AG08396 (cell line): ENCODE data around the gene ZACN.
A peak's percentile ranks its signal among the peaks of the same experiment; 100 is the strongest.
"Not testable (repeated sequence)": the region's sequence is repeated elsewhere in the genome, so short reads cannot be mapped to it uniquely, and the experiment has no call there.

Experiments
- DNase-seq: peaks from one replicate; pipeline ENCODE4 v3.0.0; 2012; ENCODE audit warnings: low spot score, mixed read lengths

The ZACN gene

DNA sequence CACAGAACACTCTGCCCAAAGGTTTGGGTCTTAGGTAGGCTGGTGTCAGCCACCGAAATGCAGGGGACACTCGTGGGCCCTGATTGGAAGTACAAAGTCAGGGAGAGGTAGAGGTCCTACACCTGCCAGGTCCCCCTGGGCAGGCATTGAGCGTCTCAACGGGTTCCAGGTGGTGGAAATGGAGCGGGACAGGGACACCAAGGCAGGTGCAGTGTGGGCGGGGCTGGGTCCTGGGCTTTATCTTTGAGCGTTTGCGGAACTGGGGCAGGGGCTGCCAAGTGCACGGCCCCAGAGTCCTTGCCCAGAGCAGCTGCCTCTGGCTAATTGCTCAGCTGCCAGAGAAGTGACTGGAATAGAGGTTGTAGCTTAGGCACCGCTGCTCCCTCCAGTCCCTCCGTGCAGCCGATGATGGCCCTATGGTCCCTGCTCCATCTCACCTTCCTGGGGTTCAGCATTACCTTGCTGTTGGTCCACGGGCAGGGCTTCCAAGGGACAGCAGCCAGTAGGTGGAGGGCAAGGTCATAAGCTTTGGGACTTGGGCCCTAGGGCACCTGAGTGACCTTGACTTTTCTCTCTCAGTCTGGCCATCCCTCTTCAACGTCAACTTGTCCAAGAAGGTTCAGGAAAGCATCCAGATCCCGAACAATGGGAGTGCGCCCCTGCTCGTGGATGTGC is at the start of gene ZACN:
Gene ZACN (plus strand): TSS at position 323 of the 675 bp plus-strand sequence. CDS start 83 bp downstream, at position 406.
- DNase-seq: no peak

DNA sequence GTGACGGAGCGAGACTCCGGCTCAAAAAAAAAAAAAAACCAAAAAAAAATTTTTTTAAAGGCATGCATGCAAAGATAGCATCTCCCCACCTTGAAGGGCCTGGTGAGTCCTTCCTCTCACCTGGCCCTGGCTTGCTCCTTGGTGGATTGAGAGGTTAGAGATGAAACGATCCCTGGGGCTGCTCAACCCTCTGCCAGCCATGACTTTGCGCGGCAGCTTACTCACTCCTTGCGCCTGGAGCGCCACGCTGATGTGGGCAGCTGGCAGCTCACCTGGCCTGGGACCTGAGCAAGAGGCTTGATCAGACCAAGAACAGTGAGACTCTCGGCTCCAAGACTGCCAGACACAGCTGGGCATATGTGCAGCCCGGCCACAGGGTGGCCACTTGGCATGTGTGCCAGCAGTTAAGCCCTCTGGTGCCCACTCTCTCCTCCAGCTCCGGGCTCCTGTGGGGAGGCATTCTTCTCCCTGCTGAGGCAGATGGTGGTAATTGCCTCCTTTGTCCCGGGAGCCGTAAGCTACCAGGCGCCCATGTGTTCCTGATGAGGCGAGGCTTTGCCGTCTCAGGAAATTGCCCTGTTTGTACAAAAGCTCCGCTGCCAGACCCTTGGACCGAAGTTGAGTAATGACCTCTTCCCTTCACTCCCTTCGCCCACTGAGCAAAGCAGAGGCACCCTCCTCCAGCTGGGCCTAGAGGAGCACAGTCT is 46.8 kb upstream of the ZACN start:
- no peak for DNase-seq

DNA sequence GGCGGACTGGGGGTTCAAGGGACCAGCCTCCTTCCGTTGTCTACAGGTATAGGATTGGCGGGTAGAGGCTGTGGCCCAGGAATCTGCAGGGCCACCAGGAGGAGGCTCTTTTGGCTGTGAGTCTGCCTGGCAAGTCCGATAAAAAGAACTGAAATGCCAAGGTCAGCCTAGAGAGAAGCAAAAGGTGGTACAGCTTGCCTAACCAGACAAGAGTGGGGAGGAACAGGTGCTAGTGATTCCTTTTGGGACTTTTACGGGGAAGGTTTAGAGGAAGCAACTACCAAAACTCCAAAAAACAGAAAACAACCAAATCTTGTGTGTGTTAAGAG is 46.2 kb upstream of the ZACN start:
- DNase-seq: no peak

DNA sequence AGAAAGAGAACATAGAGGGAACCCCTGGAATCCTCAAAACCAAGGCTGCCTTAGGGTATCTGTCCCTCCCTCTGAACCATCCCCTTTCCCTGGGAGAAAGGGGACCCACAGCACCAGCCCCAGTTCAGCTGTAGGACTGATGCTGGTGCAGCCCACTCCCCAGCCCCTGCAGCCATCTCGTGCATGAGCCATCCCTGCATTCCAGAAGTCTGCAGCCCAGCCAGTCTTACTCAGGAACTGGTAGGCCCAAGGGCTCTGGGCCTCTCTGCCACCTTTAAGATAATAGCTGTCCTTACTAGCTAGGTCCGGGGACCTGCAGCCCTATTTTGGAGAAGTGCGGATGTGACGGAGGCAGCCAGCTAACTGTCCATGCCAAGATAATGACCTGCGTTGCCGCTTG is 45.8 kb upstream of the ZACN start:
- no peak for DNase-seq

DNA sequence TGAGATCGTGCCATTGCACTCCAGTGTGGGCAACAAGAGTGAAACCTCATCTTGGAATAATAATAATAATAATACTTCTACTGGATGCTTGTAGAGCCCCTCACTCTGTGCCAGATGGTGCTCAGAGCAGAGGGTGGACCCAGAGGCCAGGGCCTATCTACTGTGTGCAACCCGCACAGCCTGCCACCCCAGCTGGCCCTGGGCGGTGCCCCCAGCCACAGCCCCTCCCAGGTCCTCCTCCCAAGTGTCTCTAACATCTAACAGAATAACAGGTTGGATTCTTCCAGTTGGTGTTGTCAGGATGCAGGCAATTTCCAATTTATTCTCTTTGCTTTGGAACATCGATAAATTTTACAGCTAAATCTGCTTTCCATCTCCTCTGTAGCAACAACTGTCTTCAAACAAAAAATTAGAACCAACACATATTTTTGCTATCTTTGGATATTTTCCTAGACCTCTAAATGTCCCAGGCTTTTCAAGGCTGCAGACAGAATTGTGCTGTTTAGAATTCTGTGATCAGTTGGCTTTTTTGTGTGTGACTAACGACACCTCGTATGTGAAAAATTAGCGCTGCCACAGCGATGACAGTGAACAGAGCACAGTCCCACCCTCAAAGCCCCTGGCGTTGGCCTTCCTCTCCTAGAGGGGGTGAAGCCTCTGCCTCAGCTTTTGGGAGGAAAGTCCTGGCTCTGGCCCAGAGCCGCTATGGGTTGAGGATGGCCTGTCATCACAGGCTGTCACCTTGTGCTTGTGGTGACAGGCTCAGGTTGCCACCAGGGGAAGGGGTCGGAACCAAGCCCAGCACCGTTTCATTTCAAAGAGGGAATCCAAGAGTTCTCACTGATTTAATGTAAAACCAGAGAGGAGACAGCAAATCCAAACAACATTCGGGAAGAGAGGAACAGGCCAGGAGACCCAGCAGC is 44.3 kb upstream of the ZACN start:
- DNase-seq: no peak

DNA sequence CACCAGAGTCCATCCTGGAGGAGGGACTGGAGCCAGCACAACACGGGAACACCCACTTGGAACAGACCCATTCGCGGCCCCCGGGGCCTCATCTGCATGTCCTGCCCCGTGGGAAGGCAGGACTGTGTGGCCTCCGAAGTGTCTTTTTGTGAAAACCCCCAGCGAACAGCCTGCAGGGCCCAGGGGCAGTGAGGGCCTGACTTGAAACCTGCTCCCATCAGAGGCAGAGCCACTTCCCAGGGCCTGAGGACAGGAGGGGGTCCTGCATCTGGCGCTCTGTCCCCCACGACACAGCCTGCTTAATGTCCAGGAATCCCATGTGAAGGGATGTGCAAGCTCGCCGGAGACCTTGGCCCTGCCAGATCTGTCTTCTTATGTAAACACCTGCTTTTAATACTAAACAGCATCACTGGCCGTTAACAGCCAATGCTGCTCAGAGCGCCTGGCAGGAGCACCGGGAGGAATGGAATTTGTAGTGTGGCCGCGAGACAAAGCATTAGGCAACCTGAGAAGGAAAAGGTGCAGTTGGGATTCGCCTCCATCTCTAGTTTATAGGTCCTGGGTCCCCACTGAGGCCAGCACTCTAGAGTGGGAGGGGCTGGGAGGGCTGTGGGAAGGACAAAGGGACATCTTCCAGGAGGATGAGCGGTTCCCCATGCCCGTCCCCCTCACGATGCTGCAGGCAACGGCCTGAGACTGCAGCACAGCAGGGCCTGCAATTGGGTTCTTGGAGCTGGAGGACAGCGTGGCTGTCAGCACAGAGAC is 42.3 kb upstream of the ZACN start:
- no peak for DNase-seq

DNA sequence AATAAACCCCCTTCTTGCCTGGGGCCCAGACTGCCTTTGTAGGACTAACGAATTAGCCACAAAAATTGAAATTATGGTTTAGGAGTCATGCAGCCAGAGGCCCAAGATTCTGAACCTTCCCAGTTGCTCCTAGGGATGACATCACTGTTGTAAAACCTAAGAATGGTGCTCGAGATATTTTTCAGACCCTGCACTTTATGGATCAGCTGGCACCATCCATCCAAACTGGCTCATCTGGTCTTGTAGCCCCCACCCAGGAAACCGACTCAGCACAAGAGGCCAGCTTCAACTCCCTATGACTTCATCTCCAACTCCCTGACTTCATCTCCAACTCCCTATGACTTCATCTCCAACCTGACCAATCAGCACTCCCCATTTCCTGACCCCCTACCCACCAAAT is 40.9 kb upstream of the ZACN start:
- DNase-seq: no peak

DNA sequence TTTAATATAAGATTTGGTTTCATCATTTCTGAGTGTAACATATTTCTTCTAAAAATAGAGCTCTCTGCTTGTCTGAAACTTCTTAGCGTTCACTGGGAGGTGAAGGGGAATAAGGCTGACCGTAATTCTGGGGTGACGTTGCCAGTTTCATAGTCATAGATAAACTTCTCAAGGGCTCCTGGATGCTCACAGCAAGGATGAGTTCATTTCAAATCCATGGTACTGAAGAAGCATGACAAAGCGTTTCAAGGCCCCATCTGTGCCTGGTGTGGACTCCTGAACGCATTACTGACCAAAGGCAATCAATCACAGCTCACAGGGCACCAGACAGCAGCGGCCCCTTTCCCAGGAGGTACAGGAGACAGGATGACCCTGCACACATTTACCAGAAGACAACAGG is 39.9 kb upstream of the ZACN start:
- no peak for DNase-seq

DNA sequence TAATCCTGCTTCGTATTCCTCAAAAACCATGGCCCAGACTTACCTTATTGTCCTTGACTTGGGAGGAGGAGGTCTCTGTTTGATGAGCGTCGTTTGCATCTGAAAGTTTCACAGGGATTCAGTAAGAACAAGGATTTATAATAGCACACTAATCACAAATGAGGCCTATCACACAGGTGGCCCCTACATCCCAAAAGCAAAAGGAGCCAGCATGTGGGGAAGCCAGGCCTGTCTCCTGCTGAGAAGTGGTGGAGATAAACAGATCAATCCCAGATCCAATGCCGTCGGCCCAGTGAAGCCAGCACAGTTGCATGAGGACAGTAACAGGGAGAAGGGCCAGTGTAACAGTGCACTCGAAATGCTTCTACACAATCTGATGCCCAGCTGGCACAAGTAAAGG is 38.6 kb upstream of the ZACN start:
- DNase-seq: no peak

DNA sequence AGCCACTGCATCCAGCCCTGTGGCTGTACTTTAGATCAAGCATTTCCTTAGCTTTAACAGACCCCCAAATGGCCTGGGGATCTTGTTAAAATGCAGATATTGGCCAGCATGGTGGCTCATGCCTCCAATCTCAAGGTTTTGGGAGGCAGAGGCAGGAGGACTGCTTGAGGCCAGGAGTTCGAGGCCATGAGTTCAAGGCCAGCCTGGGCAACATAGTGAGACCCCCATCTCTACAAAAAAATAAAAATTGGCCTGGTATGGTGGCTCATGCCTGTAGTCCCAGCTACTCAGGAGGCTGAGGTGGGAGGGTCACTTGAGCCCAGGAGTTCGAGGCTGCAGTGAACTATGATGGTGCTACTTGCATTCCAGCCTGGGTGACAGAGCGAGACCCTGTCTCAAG is 36.1 kb upstream of the ZACN start:
- not testable (repeated sequence) for DNase-seq

DNA sequence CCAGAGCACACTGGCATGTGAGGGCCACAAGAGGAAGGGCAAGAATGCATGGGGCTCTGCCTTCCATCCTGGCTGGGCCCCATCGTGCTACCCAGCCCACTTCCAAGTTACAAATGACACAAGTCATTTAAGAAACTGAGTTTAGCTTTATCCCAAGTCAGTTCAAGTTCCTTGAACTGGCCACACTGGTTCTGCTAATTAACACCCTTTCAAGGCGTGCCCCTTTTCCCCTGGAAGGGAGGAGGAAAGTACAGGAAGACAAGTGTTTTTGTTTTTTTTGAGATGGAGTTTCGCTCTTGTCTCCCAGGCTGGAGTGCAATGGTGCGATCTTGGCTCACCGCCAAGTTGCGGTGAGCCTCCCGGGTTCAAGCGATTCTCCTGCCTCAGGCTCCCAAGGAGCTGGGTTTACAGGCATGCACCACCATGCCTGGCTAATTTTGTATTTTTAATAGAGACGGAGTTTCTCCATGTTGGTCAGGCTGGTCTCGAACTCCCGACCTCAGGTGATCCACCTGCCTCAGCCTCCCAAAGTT is 34.4 kb upstream of the ZACN start:
- DNase-seq: not testable (repeated sequence)

DNA sequence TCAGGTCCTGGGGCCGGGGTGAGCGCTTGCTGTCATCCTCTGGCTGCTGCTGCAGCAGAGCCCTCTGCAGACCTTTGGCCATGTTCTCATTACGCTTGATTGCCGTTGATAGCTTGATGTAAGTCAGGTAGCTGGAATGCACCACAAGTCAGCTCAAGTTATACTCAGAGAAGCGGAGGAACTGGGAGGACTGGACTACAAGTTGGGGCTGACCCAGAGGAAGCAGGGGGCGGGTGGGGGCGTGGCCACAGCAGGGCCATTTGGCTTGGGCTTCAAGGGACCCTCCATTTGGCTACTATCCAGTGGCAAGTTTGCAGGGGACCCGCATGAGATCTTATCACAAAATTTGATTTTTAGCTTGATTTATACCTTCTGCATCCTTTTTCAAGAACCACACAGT is 32.9 kb upstream of the ZACN start:
- no peak for DNase-seq

DNA sequence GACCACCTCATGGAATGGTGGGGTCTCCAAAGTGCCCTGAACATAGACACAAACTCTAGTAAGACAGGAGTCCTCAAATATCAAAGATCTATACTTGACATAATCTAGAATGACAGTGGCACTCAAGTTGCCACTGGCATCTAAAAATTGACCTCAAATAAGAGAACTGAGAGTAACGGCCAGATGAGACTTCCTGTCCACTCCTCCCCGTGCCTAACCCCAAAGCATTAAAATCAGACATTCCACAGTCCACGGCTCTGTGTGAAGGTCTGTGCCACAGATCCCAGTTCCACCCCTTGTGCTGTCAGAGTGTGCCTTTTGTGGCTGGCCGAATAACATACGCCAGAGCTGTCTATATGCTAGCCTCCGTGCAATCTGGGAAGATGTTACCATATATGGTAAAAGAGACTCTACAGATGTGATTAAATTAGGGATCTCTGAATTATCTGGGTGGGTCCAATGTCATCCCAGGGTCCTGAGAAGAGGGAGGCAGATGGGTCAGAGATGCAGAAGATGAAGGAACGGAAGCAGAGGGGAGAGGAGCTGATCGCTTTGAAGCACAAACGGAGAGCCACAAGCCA is 30.9 kb upstream of the ZACN start:
- DNase-seq: no peak

DNA sequence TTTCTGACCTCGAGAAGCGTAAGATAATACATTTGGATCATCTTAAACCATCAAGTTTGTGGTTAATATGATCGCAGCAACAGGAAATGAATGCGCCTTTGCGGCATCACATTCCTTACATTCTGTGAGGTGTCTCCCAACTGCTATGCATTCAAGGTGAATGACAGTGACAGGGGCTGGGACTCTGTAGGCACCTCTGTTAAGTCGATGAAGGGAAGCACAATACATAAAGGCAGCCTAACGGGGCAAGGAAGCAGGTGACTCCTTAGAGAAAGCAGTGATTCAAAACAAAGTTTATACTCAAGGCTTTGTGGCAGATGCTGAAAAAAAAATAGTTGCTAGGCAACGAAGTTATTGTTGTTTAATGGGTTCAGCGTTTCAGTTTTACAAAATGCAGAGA is 30.3 kb upstream of the ZACN start:
- no peak for DNase-seq

DNA sequence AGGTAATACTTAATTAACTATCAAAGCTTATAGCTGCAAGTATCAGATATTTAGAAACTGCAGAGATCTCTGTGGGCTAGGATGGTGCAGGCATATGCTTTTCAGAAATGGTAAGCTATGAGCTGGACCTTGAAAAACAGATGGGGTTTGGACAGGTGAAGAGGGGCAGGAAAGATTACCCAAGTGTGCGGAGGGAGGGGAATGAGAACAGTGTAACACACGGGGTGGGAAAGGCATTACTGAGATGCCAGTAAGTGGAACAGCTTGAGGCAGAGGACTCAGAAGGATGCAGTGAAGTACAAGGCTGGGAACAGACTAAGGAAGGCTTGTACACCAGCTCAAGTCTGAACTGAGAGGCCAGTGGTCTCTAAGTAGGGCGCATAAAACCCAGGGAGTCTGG is 29.7 kb upstream of the ZACN start:
- DNase-seq: no peak

DNA sequence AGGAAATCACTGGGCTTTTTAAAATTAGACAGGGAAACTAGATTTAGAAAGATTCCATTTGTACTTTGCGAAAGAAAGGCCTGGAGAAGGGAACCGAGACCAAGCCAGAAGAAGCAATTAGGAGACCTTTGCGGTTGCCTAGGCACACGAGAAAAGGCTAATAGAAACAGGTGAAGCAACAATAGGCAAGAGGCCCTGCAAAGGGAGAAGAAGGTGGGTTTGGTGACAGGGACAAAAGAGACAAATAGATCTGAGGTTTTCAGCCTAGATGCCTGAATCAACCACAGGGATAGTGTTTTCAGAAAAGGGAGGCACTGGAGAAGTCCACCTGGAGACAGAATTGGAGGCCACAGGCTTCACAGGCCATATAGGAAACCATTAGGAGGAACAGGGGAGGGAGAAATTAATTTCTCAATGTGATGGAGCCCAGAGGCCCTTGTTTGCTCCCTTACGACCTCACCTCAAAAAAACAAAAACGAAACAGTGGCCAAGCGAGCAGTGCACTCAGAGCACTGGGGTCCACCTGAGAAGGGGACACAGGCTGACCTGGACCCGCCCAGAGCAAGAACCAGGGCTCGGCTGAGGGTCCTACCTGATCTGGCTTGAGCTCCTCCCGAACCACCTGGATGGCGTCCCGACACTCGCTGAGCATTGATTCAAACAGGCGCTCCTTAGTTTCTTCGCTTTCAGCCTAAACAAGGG is 29.0 kb upstream of the ZACN start:
- no peak for DNase-seq

DNA sequence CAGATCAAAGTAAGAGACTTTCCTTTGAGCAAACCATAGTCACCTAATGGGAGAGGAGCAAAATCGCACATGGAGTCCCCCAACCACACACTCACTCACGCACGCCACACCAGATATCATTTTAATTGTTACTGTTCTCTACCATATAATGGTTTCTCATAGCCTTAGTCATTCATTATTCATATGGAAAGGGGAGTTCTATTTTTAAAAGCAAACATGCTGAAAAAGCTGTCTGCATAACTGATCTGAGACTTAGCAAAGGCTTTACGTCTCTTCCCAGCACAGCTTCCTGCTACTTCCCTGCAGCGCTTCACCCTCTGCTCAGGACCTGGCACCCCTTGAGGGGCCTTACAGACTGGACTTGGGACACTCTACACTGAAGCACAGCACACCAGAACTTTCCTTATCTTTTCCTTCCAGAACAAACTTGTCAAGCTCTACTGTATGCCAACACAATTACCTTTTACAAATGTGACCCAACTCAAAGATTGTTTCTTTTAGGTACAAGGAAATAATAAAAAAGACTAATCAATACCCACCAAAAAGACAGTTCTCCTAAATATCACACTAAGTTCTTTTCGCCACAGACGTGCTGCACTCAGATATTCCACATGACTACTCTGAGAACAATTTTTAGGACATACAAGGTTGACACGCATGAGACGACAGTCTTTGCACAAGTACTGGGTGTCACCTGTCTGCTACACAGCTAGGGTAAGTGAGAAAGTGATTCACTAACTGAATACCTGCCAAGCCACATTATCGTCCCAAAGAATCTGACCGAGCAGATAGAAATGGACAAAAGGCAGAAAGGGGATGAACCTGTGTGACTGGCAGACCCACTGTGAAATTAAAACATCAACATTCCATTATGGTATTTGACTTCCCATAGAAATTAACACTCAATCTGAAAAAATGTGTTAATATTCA is 28.2 kb upstream of the ZACN start:
- no peak for DNase-seq

DNA sequence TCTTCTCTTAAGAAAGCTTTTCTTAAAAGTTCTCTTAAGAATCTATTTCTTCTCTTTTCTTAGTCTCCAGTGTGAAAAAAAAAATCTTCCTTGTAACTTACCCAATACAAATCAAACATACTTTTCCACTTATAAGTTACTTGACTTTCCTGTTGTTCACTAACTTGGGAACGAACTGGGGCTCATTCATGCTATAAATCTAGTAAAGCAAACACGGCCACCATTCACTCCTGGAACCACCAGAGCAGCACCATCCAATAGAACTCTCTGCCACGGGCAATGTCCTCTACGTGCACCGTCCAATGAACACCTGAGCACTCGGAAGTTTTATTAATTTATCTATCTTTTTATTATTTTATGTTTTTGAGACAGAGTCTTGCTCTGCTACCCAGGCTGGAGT is 27.4 kb upstream of the ZACN start:
- no peak for DNase-seq

DNA sequence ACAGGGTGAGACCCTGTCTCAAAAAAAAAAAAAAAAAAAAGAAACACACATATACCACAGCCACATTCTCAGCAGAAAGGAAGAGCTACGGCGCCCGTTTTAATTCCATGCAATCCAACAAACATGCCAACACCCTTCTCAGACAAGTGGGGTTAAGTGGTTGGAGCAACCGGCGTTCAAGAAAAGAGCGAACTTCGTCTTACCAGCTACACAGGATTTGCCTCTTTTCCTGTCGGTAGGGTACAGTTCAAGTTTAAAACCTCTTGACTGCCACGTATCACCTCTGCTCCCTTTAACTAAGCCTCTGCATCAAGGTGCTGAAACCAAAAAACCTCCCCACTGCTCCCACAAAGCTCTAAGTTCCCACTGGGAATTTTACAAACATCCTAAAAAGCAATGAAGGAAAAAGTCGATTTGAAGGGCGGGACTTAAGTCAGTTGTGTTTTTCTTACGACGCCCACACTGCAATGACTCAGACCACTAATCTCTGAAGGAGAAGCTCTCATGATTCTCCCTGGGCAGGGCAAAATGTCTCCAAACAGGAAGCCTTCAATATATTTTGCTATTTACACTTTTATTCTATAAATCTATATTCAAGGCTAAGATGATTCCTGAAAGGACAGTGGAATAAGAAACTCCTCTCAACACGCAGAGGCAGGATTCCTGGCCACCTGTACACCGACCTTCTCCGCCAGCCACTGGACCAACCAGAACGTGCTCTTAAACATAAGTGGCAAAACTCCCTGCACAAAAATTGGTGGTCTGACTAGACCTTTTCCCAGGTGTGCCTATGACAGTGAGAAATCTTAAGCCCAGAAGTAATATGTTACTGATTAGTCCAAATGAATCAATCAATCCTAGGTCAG is 25.5 kb upstream of the ZACN start:
- DNase-seq: peak; percentile 40
